Measurements from ENCODE around the gene TRIP13.
"Not testable (repeated sequence)": the region's sequence is repeated elsewhere in the genome, so short reads cannot be mapped to it uniquely, and the experiment has no call there.

TRIP13 gene

DNA sequence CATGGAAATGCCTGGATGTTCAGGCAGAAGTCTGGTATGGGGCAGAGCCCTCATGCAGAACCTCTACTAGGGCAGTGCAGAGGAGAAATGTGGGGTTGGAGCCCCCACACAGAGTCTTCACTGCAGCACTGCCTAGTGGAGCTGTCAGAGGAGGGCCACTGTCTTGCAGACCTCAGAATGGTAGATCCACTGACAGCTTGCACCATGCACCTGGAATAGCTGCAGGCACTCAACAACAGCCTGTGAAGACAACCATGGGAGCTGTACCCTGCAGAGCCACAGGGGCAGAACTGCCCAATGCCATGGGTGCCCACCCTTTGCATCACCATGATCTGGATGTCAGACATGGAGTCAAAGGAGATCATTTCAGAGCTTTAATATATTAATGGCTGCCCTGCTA, 36.9 kb downstream of the TRIP13 start:
- TF ChIP-seq, protein P1, sequence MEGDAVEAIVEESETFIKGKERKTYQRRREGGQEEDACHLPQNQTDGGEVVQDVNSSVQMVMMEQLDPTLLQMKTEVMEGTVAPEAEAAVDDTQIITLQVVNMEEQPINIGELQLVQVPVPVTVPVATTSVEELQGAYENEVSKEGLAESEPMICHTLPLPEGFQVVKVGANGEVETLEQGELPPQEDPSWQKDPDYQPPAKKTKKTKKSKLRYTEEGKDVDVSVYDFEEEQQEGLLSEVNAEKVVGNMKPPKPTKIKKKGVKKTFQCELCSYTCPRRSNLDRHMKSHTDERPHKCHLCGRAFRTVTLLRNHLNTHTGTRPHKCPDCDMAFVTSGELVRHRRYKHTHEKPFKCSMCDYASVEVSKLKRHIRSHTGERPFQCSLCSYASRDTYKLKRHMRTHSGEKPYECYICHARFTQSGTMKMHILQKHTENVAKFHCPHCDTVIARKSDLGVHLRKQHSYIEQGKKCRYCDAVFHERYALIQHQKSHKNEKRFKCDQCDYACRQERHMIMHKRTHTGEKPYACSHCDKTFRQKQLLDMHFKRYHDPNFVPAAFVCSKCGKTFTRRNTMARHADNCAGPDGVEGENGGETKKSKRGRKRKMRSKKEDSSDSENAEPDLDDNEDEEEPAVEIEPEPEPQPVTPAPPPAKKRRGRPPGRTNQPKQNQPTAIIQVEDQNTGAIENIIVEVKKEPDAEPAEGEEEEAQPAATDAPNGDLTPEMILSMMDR (IDR thresholded peaks at IDR 0.05; ENCODE audit: insufficient read depth, missing control alignments), result no peak

DNA sequence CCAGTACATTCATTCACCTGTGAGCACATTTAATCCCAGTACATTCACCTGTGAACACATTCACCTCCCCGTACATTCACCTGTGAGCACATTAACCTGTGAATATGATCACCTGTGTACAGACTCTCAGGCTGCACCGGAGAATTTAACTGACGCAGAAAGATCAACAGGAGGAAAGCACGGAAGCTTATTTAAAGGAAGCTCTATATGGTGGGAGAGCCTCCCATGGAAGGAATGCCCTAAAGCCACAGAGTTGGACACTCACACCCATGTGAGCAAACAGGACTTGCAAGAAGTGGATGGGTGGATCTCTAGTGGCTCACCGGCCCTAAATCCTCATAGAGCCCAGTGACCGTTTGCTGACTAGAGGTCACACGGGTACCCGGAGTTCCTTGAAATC, 38.2 kb downstream of the TRIP13 start:
- TF ChIP-seq, protein P1 (IDR thresholded peaks at IDR 0.05; ENCODE audit: insufficient read depth, missing control alignments), result no peak
- no peak for DNase-seq (ENCODE audit: insufficient read length, low spot score)
- no peak for FAIRE-seq

More for the DNA sequence above, 36.9 kb downstream of the TRIP13 start:
- DNase-seq (ENCODE audit: insufficient read length, low spot score) (no peak), FAIRE-seq (no peak)

DNA sequence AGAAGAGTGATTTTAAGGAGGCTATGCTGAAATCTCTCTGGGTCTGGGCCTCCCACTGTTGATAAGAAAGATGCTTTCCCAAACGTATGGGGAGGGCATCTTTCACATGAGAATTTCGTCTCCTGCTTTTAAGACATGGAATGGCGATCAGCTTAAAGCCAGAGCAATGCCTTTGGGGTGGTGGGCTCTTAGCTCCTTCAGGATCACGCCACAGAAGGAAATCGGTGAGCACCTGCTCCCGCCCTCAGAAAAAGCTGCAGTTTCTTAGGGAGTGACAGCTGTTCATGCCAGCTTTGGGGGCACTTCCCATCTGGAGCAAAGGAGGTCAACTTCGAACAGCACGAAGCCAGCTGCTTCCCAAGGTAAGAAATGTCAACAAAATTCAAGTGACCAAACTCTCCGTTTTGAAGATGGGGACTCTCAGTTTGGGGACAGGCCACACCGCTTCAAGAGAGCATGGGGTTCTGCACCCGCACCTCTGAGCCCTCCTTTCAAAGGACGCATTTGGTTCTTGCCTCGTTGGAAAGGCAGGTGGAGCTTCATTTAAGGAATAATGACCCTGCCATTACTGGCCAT, 39.0 kb downstream of the TRIP13 start:
- DNase-seq (ENCODE audit: insufficient read length, low spot score), result no peak
- TF ChIP-seq, protein P1 (IDR thresholded peaks at IDR 0.05; ENCODE audit: insufficient read depth, missing control alignments), result no peak
- FAIRE-seq, result no peak

DNA sequence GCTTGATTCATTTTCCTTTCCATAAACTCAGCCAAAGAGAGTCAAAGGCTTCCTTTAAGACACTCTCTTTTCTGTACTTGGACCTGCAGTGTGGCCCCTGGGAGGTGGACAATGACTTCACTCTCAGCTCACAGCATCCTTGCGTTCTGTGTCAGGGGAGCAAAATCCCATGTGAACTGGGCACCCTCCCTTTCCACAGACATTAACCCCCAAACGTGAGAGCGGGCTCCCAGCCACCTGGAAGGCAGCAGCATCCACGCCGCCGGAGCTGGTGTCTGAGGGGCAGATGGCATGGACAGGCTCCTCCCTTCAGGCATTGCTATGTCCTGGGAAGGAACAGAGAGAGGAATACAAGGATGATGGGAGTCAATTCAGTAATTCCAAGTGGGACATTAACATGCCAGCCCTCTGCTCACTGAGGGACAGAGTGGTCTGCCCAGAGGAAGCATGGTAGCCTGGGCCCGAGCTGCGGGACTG, 39.5 kb downstream of the TRIP13 start:
- TF ChIP-seq, protein P1 (IDR thresholded peaks at IDR 0.05; ENCODE audit: insufficient read depth, missing control alignments), result no peak
- no peak for FAIRE-seq
- DNase-seq (ENCODE audit: insufficient read length, low spot score), result no peak

DNA sequence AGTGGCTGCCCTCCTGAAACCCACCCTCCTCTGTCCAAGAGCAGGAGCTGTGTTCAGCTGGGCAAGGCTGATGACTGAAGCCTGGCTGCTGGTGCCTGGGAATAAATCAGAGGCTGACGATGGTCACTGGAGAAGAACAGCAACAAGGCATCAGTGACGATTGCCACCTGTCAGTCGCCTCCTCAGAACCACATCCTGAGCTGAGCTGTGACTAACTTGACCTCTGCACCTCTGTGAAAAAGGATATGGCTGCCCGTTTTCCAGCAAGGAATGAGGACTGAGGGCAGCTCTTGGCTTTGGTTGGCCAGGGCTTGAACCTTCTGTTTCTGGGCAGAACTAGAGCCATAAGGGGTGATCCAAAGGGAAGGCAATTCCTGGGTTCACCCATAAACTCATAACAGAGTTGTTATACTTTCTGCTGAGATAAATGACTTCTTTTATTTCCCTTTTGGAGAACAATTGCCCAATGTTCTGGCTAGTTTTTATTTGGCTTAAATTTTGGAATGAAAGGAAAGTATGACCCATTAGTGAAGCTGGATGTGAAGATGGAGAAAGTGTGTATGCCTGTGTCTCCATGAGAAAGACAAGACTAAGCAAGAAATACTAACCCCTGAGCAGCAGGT, 40.1 kb downstream of the TRIP13 start:
- TF ChIP-seq, protein P1 (IDR thresholded peaks at IDR 0.05; ENCODE audit: insufficient read depth, missing control alignments), result no peak
- FAIRE-seq (no peak), DNase-seq (ENCODE audit: insufficient read length, low spot score) (no peak)

DNA sequence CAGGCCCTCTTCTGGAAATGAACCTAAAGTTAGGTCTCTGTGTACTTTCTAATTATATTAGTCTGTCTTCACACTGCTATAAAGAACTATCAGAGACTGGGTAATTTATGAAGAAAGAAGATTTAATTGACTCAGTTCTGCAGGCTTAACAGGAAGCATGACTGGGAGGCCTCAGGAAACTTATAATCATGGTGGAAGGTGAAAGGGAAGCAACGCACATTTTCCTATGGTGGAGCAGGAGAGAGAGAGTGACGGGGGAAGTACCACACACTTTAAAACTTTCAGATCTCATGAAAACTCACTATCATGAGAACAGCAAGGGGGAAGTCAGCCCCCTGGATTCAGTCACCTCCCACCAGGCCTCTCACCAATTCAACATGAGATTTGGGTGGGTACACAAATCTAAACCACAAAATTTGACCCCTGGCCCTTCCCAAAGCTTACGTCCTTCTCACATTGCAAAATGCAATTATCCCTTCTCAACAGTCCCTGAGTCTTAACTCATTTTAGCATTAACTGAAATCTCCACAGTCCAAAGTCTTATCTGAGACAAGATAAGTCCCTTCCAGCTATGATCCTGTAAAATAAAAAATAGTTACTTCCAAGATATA, 40.7 kb downstream of the TRIP13 start:
- FAIRE-seq (no peak), DNase-seq (ENCODE audit: insufficient read length, low spot score) (no peak)
- TF ChIP-seq, protein P1 (IDR thresholded peaks at IDR 0.05; ENCODE audit: insufficient read depth, missing control alignments), result no peak

DNA sequence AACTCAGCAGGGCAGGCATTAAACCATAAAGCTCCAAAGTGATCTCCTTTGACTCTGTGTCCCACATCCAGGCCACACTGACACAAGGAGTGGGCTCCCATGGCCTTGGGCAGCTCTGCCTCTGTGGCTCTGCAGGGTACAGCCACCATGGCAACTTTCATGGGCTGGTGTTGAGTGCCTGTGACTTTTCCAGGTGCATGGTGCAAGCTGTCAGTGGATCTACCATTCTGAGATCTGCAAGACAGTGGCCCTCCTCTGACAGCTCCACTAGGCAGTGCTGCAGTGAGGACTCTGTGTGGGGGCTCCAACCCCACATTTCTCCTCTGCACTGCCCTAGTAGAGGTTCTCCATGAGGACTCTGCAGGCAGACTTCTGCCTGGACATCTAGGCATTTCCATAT, 41.3 kb downstream of the TRIP13 start:
- not testable (repeated sequence) for DNase-seq (ENCODE audit: insufficient read length, low spot score); FAIRE-seq

DNA sequence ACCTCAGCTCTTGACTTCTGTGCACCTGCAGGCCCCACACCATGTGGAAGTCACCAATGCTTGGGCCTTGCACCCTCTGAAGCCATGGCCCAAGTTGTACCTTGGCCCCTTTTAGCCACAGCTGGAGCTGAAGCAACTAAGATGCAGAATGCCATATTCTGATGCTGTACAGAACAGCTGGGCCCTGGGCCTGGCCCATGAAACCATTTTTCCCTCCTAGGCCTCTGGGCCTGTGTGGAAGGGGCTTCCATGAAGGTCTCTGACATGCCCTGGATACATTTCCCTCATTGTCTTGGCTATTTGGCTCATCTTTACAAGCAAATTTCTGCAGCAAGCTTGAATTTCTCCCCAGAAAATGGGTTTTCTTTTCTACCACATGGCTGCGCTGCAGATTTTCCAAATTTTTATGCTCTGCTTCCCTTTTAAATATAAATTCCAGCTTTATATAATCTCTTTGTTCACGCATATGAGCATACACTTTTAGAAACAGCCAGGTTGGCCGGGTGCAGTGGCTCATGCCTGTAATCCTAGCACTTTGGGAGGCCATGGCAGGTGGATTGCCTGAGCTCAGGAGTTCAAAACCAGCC, 41.8 kb downstream of the TRIP13 start:
- not testable (repeated sequence) for FAIRE-seq; DNase-seq (ENCODE audit: insufficient read length, low spot score)
